HG03025 (cell line): ENCODE results near the gene EPHB2.

Experiments used
- ATAC-seq: cut with Tn5 transposase; IDR thresholded peaks from one replicate; pipeline ENCODE4 v1.9.1; 2021; ENCODE audit warnings: mild to moderate bottlenecking, moderate library complexity; ENCODE audit not compliant: unreplicated experiment, low FRiP score

EPHB2 gene

GRCh38 chr1:22814176-22815042 is 103.8 kb downstream of the EPHB2 start:
- ATAC-seq = no peak

GRCh38 chr1:22815043-22815365 is 104.4 kb downstream of the EPHB2 start:
- ATAC-seq = no peak

- no peak for ATAC-seq
Measured at GRCh38 chr1:22815421-22816066, 104.9 kb downstream of the EPHB2 start.

GRCh38 chr1:22816067-22816775 is 105.6 kb downstream of the EPHB2 start:
- ATAC-seq = no peak

GRCh38 chr1:22816803-22817202 is 106.2 kb downstream of the EPHB2 start:
- no peak for ATAC-seq

GRCh38 chr1:22817462-22817861 is 106.8 kb downstream of the EPHB2 start:
- ATAC-seq = no peak

GRCh38 chr1:22818061-22818770 is 107.6 kb downstream of the EPHB2 start:
- no peak for ATAC-seq

GRCh38 chr1:22819361-22819760 is 108.7 kb downstream of the EPHB2 start:
- no peak for ATAC-seq

- no peak for ATAC-seq
Measured at GRCh38 chr1:22821027-22821426, 110.4 kb downstream of the EPHB2 start.

- ATAC-seq = no peak
Measured at GRCh38 chr1:22822371-22822770, 111.7 kb downstream of the EPHB2 start.

- no peak for ATAC-seq
Measured at GRCh38 chr1:22824466-22824865, 113.8 kb downstream of the EPHB2 start.

GRCh38 chr1:22824975-22825374 is 114.3 kb downstream of the EPHB2 start:
- no peak for ATAC-seq

- ATAC-seq = no peak
Measured at GRCh38 chr1:22825486-22826189, 115.0 kb downstream of the EPHB2 start.

GRCh38 chr1:22826604-22827580 is 116.3 kb downstream of the EPHB2 start:
- ATAC-seq = no peak

- ATAC-seq = no peak
Measured at GRCh38 chr1:22827666-22828483, 117.2 kb downstream of the EPHB2 start.

- no peak for ATAC-seq
Measured at GRCh38 chr1:22828484-22829308, 118.1 kb downstream of the EPHB2 start.

GRCh38 chr1:22829309-22829989 is 118.8 kb downstream of the EPHB2 start:
- ATAC-seq = no peak
